Lower leg skin (tissue), 3 donors: Measurements from ENCODE around the gene C19orf12.

Source experiments
- CTCF ChIP-seq, 3 donors: fragments of 450-650 bp; IDR thresholded peaks; one replicate each; pipeline ENCODE4 v1.5.1; 2016; ENCODE audit warnings: antibody characterized with exemption in 3 of 3, mild to moderate bottlenecking in 3 of 3, moderate library complexity in 2 of 3
- POLR2A ChIP-seq, 2 donors: fragments of 450-650 bp; IDR thresholded peaks; one replicate each; pipeline ENCODE4 v1.6.1; 2016 to 2017; ENCODE audit warnings: antibody characterized with exemption in 2 of 2, mild to moderate bottlenecking in 1 of 2, moderate library complexity in 1 of 2

DNA sequence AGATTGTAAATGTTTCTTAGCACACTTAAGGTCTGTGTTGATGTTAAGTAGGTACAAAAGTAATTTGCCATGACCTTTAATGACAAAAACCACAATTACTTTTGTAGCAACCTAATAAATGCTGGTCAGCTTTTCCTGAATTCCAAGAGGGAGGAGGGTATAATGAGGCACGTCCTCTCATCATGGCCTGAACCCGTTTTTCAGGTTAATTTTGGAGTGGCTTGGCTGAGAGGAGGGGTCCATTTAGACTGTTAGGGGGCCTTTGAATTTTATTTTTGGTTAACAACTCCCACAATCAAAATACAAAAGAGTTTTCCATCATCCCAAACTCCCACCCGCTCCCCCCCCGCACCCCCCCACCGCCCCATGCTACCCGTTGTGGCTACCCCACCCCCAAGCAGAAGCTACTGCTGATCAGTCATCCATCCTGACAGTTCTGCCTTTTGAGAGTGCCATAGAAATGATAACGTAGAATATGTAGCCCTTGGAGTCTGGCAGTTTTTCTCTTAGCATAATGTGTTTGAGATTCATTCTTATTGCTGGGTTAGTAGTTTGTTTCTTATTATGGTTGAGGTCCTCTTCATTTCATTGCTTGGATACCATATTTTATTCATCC is 64.2 kb downstream of the C19orf12 start:
- TF ChIP-seq CTCF (IDR thresholded peaks at IDR 0.05) = no peak
- no peak for TF ChIP-seq POLR2A (IDR thresholded peaks at IDR 0.05)
